WTC11 (cell line): ENCODE results near the gene TBX3. TPM values are rescaled to one million over a fixed set of nuclear protein-coding genes. Genes with fewer than 3 reads are reported as not detected.
A peak's percentile ranks its signal among the peaks of the same experiment; 100 is the strongest.

Experiments used
- ATAC-seq: fragments of 200-7000 bp; cut with Tn5 transposase; 2 replicates; pipeline ENCODE4 v1.10.0; 2021; ENCODE audit warnings: mild to moderate bottlenecking, moderate library complexity
- CTCF ChIA-PET: fragments of 300-600 bp; sonication (Branson Sonifier 250); formaldehyde crosslinking; loops from one replicate; lab custom pipeline; 2021; ENCODE audit warnings: antibody characterized with exemption; lab: Charles Lee
- POLR2A ChIA-PET: fragments of 350-600 bp; sonication (Branson Sonifier 250); formaldehyde crosslinking; loops from one replicate; lab custom pipeline; 2021; ENCODE audit warnings: antibody characterized with exemption; lab: Charles Lee
- DNase-seq: peaks from one replicate; pipeline ENCODE4 v3.0.0; 2021; ENCODE audit warnings: low spot score
- H3K27ac Mint-ChIP-seq: 2 replicates; pipeline ENCODE4 v1.8.0; 2021; ENCODE audit warnings: mixed read lengths
- H3K27me3 Mint-ChIP-seq: 2 replicates; pipeline ENCODE4 v1.8.0; 2021; ENCODE audit warnings: low read depth, mild to moderate bottlenecking, moderate library complexity, mixed read lengths
- H3K36me3 Mint-ChIP-seq: 2 replicates; pipeline ENCODE4 v1.8.0; 2021; ENCODE audit warnings: mixed read lengths
- H3K4me1 Mint-ChIP-seq: 2 replicates; pipeline ENCODE4 v1.8.0; 2022; ENCODE audit warnings: mixed read lengths
- H3K4me3 Mint-ChIP-seq: 2 replicates; pipeline ENCODE4 v1.8.0; 2021; ENCODE audit warnings: mild to moderate bottlenecking, moderate library complexity, mixed read lengths
- H3K9me3 Mint-ChIP-seq: 2 replicates; pipeline ENCODE4 v1.8.0; 2021; ENCODE audit warnings: mixed read lengths
- AFF4 ChIP-seq: sonication (generic); formaldehyde crosslinking; IDR thresholded peaks from 2 replicates; pipeline ENCODE4 v1.8.1; 2023; ENCODE audit warnings: mild to moderate bottlenecking, missing genetic modification reagents, borderline replicate concordance
- AR ChIP-seq: fragments of 250-450 bp; sonication (Bioruptor Pico); IDR thresholded peaks from 2 replicates; pipeline ENCODE4 v1.9.0; 2021; ENCODE audit warnings: mild to moderate bottlenecking
- CREM ChIP-seq: sonication (generic); formaldehyde crosslinking; IDR thresholded peaks from 2 replicates; pipeline ENCODE4 v1.8.1; 2022; ENCODE audit warnings: mild to moderate bottlenecking, missing genetic modification reagents, moderate library complexity
- ELF4 ChIP-seq: sonication (generic); formaldehyde crosslinking; IDR thresholded peaks from 2 replicates; pipeline ENCODE4 v1.8.1; 2022; ENCODE audit warnings: low read depth, mild to moderate bottlenecking, moderate library complexity, missing genetic modification reagents
- FOXJ3 ChIP-seq: sonication (generic); formaldehyde crosslinking; IDR thresholded peaks from 2 replicates; pipeline ENCODE4 v1.9.0; 2021; ENCODE audit warnings: missing genetic modification reagents, mild to moderate bottlenecking, borderline replicate concordance
- FOXP4 ChIP-seq: sonication (generic); formaldehyde crosslinking; IDR thresholded peaks from 2 replicates; pipeline ENCODE4 v1.8.0; 2022; ENCODE audit warnings: mild to moderate bottlenecking, missing genetic modification reagents
- JAZF1 ChIP-seq: fragments of 250-450 bp; sonication (Bioruptor Pico); IDR thresholded peaks from 2 replicates; pipeline ENCODE4 v1.9.0; 2021; ENCODE audit warnings: moderate library complexity, mild to moderate bottlenecking, inconsistent platforms
- KAT7 ChIP-seq: sonication (generic); formaldehyde crosslinking; IDR thresholded peaks from 2 replicates; pipeline ENCODE4 v1.8.1; 2023; ENCODE audit warnings: missing genetic modification reagents, mild to moderate bottlenecking, borderline replicate concordance
- MYBL2 ChIP-seq: sonication (generic); formaldehyde crosslinking; IDR thresholded peaks from 2 replicates; pipeline ENCODE4 v1.8.1; 2023; ENCODE audit warnings: mild to moderate bottlenecking, moderate library complexity, missing genetic modification reagents
- NFE2L1 ChIP-seq: sonication (generic); formaldehyde crosslinking; IDR thresholded peaks from 2 replicates; pipeline ENCODE4 v1.8.1; 2023; ENCODE audit warnings: missing genetic modification reagents
- NR1H2 ChIP-seq: sonication (generic); formaldehyde crosslinking; IDR thresholded peaks from 2 replicates; pipeline ENCODE4 v1.9.0; 2021; ENCODE audit warnings: mild to moderate bottlenecking, moderate library complexity, missing genetic modification reagents
- USF1 ChIP-seq: sonication (generic); formaldehyde crosslinking; IDR thresholded peaks from 2 replicates; pipeline ENCODE4 v1.8.0; 2022; ENCODE audit warnings: mild to moderate bottlenecking, missing genetic modification reagents
- ZBTB21 ChIP-seq: sonication (generic); formaldehyde crosslinking; IDR thresholded peaks from 2 replicates; pipeline ENCODE4 v1.8.1; 2023; ENCODE audit warnings: mild to moderate bottlenecking, missing genetic modification reagents, borderline replicate concordance
- ZMAT4 ChIP-seq: fragments of 250-450 bp; sonication (Bioruptor Pico); IDR thresholded peaks from 2 replicates; pipeline ENCODE4 v1.9.0; 2021; ENCODE audit warnings: mild to moderate bottlenecking
- ZNF138 ChIP-seq: sonication (generic); formaldehyde crosslinking; conservative IDR thresholded peaks from 2 replicates; pipeline ENCODE4 v1.8.1; 2022; ENCODE audit warnings: mild to moderate bottlenecking, moderate library complexity, missing genetic modification reagents
- ZNF219 ChIP-seq: sonication (generic); formaldehyde crosslinking; IDR thresholded peaks from 2 replicates; pipeline ENCODE4 v1.8.0; 2023; ENCODE audit warnings: missing genetic modification reagents, mild to moderate bottlenecking, borderline replicate concordance
- ZNF423 ChIP-seq: fragments of 250-450 bp; sonication (Bioruptor Pico); IDR thresholded peaks from 2 replicates; pipeline ENCODE4 v2.1.2; 2022; ENCODE audit warnings: mild to moderate bottlenecking, moderate library complexity
- total RNA-seq: library from RNA; stranded (reverse); gene quantifications from 3 replicates; pipeline ENCODE4 v1.2.3, GENCODE V29; 2021

TBX3 gene
- total RNA-seq, 1 experiment from 2014 or later: 2.2 TPM

GRCh38 chr12:114686773-114687500, 3.0 kb upstream of the TBX3 start:
- no peak overlapping the region for H3K27ac Mint-ChIP-seq
- POLR2A ChIA-PET: no interaction called here
- no peaks in the 10 kb centered on the region for H3K36me3 Mint-ChIP-seq
- peak overlapping the region; percentile 81 for H3K4me3 Mint-ChIP-seq
- TF ChIP-seq AFF4 (no peak), ZMAT4 (CRISPR knock-in tag) (no peak), ZBTB21 (CRISPR knock-in tag) (no peak)
- CTCF ChIA-PET: no interaction called here
- no peaks in the 10 kb centered on the region for H3K9me3 Mint-ChIP-seq
- peaks cover 98% of the 10 kb centered on the region for H3K27me3 Mint-ChIP-seq
- H3K4me1 Mint-ChIP-seq: peaks cover 70% of the 10 kb centered on the region
- ATAC-seq (no peak), DNase-seq (no peak)

- DNase-seq (no peak), ATAC-seq (no peak)
- ChIA-PET POLR2A (no interaction called here), CTCF (no interaction called here)
- TF ChIP-seq ELF4 (CRISPR knock-in tag) (no peak), ZNF423 (CRISPR knock-in tag) (no peak), MYBL2 (CRISPR knock-in tag) (no peak), USF1 (CRISPR knock-in tag) (no peak)
- no peak overlapping the region for H3K27ac Mint-ChIP-seq
- H3K4me1 Mint-ChIP-seq: peaks cover 70% of the 10 kb centered on the region
- peak overlapping the region; percentile 81 for H3K4me3 Mint-ChIP-seq
- H3K9me3 Mint-ChIP-seq: no peaks in the 10 kb centered on the region
- no peaks in the 10 kb centered on the region for H3K36me3 Mint-ChIP-seq
- H3K27me3 Mint-ChIP-seq: peaks cover 98% of the 10 kb centered on the region
These were observed 2.4 kb upstream of the TBX3 start for GRCh38 chr12:114686426-114686772.

DNA sequence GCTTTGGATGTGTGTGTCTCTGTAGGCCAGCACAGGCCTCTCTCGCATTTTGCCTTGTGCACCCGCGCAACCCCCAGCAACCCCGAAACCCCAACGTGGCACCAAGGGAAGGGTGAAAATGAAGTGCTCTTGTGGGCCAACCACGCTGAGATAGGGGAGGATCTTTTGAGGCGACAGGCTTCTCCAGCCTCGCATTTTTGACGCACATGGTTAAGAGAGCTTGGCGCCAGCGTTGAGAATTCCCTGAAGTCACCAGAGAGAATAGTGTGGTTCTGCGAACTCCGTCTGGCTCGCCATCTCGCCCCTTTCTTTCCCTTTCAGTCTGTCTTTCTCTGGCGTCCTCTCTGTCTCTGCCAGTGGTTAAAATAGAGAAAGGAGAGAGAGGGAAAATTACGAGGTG, 1.9 kb upstream of the TBX3 start:
- Mint-ChIP-seq H3K9me3 (no peaks in the 10 kb centered on the region), H3K36me3 (no peaks in the 10 kb centered on the region), H3K4me3 (peak overlapping the region; percentile 81), H3K27me3 (peaks cover 98% of the 10 kb centered on the region), H3K27ac (no peak overlapping the region), H3K4me1 (peaks cover 71% of the 10 kb centered on the region)
- DNase-seq (no peak), ATAC-seq (no peak)
- no peak for TF ChIP-seq FOXJ3 (CRISPR knock-in tag)
- TF ChIP-seq AR: no peak
- no peak for TF ChIP-seq ZNF219 (CRISPR knock-in tag)
- TF ChIP-seq KAT7 (CRISPR knock-in tag): no peak
- TF ChIP-seq NR1H2 (CRISPR knock-in tag): no peak
- TF ChIP-seq NFE2L1 (CRISPR knock-in tag): no peak
- TF ChIP-seq ZNF138 (CRISPR knock-in tag): no peak
- TF ChIP-seq JAZF1 (CRISPR knock-in tag): no peak
- no peak for TF ChIP-seq FOXP4
- TF ChIP-seq CREM (CRISPR knock-in tag): no peak
- POLR2A ChIA-PET: no interaction called here
- CTCF ChIA-PET: no interaction called here
